RKO (cell line): Measurements from ENCODE around the gene ASB12.
"Not testable (repeated sequence)": the region's sequence is repeated elsewhere in the genome, so short reads cannot be mapped to it uniquely, and the experiment has no call there.

Source experiments
- DNase-seq: peaks from one replicate; pipeline ENCODE4 v3.0.0-alpha.2; 2016; ENCODE audit warnings: low spot score

The ASB12 gene

GRCh38 chrX:64230123-64230970 lies at the start of gene ASB12:
TSS of gene ASB12 (minus strand) at chrX:64230607. CDS start at chrX:64225650, 4,957 bp downstream.
- DNase-seq: no peak

GRCh38 chrX:64265265-64265664 lies 34.9 kb upstream of the ASB12 start:
- no peak for DNase-seq

- no peak for DNase-seq
Observed at GRCh38 chrX:64229154-64229553, 1.3 kb downstream of the ASB12 start.

GRCh38 chrX:64218023-64218422 lies 12.4 kb downstream of the ASB12 start:
- DNase-seq: no peak

GRCh38 chrX:64213989-64214388 lies 16.4 kb downstream of the ASB12 start:
- DNase-seq: not testable (repeated sequence)

- no peak for DNase-seq
Observed at GRCh38 chrX:64206556-64207162, 23.7 kb downstream of the ASB12 start.

DNA sequence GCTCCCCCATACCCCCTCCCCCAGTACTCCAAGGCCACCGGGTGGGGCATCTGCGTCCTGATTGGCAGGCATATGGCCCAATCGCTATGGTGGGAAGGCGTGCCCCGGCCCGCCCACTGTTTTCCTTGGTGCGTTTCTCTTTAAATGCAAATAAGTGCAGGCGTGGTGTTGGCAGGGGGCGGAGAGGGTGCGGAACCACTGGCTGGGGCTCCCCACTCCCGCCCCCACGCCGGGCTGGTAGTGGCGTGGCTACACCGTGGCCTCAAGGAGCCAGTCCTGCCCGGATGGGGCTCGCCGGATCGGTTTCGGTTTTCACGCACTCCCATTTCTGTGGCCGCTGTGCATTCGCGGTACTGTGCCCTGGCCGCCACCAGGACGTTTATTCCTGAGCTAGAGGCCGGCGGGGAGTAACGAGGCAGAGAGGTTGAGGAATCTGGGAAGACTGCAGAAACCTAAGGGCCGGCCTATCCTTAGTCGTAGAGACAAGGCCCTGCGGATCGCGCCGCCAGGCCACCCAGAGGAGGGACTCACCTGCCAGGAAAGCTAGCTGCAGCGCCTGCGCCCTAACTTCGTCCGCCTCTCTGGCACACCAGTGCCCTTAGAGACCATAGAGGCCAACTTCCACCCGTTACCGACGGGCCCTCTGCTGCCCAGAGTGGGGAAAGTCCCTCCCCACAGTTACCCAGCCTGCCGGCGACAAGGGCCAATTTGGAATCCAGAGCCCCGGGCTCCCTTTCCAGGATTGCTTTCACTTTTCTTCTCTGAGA lies 24.5 kb downstream of the ASB12 start:
- DNase-seq: peak; percentile 87

GRCh38 chrX:64205441-64205734 lies 25.0 kb downstream of the ASB12 start, which contains the start of gene AMER1:
TSS of gene AMER1 (minus strand) at chrX:64205708. CDS start at chrX:64193286, 12,422 bp downstream.
- peak; percentile 60 for DNase-seq

- DNase-seq: peak; percentile 55
Observed at GRCh38 chrX:64204701-64205440, 25.5 kb downstream of the ASB12 start.

DNA sequence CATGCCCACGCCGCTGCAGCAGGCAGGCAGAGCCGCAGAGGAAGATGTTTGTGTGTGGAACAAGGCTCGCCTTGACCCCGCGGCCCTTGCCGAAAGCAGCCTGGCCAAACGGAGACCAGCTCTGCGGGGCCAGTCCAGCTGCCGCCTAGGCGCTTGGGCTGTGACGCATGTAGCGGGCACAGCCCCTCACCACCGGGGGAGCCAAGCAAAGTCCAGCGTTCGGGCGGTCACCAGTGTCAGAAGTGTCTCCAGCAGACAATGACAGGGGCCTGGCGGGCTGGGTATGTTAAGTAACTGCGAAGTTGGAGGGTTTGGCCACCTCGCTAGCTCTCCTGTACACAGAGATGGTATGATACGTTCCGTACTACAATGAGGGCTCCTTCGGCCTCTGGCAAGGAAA lies 26.2 kb downstream of the ASB12 start:
- DNase-seq: peak; percentile 8

DNA sequence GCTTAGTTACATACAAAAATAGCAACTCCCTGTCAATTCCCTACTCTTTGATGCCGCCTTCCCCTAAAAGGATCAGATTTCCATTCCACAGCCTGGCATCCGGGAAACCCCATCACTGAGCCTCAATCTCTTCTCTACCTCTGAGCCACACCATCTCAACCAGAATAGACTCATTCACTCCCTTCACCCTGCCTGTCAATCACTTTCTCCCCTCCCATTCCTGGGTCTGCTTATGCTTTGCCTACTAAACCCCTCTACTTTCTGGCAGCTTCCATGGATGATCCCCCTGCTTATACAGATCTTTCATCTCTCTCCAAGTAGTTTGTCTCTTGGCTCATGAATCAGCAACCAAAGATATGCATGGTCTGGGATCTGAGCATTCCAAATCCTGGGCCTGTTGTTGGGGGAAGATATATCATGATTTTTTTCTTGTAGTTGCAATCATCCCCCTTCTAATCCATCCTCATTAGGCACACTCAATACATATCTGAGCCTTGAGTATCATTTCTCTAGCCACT lies 27.5 kb downstream of the ASB12 start:
- DNase-seq: no peak

- DNase-seq: no peak
Observed at GRCh38 chrX:64198036-64198435, 32.4 kb downstream of the ASB12 start.

- DNase-seq: no peak
Observed at GRCh38 chrX:64196606-64197005, 33.8 kb downstream of the ASB12 start.

DNA sequence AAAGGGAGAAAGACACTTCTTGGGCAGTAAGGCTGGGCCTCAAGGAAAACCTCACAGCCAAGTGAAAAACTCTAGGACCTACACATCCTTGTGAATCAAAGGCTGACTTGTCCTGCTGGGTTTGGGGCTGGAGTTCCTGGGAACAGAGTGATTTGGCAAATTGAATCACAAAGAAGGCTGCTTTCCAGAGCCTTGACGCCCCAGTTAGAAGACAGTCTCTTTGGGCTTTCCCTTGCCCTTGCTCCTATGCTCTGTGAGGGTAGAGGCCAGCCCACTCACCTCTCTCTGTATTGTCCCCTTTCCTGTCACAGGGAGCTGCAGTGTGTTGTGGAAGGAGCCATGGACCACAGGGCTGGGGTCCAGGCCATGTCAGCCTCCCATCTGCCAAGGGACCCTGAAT lies 34.5 kb downstream of the ASB12 start:
- DNase-seq: no peak

GRCh38 chrX:64192673-64193072 lies 37.7 kb downstream of the ASB12 start:
- DNase-seq: no peak

DNA sequence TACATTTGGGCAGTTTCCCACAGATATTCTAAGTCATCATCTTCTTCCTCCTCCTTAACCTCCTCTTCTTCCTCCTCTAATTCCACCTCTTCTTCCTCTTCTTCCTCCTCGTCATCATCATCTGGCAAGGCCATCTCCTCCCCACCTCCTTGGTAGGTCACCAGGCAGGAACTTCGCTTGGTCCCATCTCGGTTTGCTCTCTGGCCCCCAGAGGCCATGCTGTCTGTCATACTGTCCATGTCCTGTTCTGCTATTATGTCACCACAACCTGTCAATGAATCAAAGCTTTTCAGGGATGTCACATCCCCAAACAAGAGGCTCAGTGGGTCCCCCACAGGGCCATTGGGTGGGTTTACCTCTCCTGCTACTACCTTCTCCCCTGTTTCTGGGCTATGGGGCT lies 38.4 kb downstream of the ASB12 start:
- DNase-seq: no peak

DNA sequence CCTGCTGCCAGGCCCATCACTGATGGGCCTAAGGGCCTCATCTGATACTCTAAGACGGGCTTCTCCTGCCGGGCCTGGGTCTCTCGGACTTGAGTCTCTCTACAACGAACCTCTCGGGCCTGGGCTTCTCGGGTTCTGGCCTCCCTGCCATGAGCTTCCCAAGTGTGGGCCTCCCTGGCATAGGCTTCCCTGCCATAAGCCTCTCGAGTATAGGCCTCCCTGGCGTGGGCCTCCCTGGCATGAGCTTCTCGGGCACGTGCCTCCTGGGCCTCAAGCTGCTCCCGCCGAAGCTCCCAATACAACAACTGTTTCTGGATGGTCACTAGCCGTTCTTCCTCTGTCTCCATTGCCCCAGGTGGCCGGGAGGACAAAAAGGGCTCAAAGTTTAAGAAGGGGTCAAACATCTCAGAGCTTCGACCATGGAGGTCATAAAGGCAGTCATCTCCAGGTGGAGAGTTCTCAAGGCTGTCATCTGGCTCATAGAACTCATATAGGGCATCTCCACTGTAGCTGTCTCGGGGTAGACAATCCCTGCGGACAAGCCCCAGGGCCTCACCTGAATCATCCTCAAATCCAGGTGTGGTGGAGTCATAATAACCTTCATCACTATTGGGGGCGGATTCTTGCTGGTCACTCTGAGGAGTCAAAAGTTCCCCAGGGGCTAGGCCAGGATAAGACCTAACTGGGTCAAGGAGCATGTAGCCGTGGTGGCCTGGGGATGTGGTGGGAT lies 39.0 kb downstream of the ASB12 start:
- DNase-seq: no peak

GRCh38 chrX:64190136-64190740 lies 40.2 kb downstream of the ASB12 start:
- no peak for DNase-seq

- no peak for DNase-seq
Observed at GRCh38 chrX:64188901-64189300, 41.5 kb downstream of the ASB12 start.

GRCh38 chrX:64187762-64188150 lies 42.7 kb downstream of the ASB12 start:
- DNase-seq: no peak
